Trophoblast cell (in vitro differentiated cells and primary cell): ENCODE results near the gene KCNMB2.

Experiments
- DNase-seq, 2 donors: peaks; one replicate each; pipeline ENCODE4 v3.0.0-alpha.2; 2016
- H2AFZ ChIP-seq: 2 replicates; pipeline ENCODE4 v1.6.1; 2013; ENCODE audit warnings: low read length, moderate library complexity, mild to moderate bottlenecking; ENCODE audit not compliant: insufficient read depth, poor library complexity
- H2AK5ac ChIP-seq: 2 replicates; pipeline ENCODE4 v1.6.1; 2013; ENCODE audit warnings: mild to moderate bottlenecking, low read length
- H2BK120ac ChIP-seq: 2 replicates; pipeline ENCODE4 v1.6.1; 2013; ENCODE audit warnings: low read length, mild to moderate bottlenecking, moderate library complexity; ENCODE audit not compliant: insufficient read depth, poor library complexity
- H2BK12ac ChIP-seq: 2 replicates; pipeline ENCODE4 v1.6.1; 2013; ENCODE audit warnings: mild to moderate bottlenecking, low read length, moderate library complexity
- H2BK5ac ChIP-seq: 2 replicates; pipeline ENCODE4 v1.6.1; 2013; ENCODE audit warnings: low read length, low read depth, moderate library complexity, mild to moderate bottlenecking; ENCODE audit not compliant: poor library complexity
- H3K14ac ChIP-seq: 2 replicates; pipeline ENCODE4 v1.6.1; 2013; ENCODE audit warnings: mild to moderate bottlenecking, low read length
- H3K18ac ChIP-seq: 2 replicates; pipeline ENCODE4 v1.6.1; 2013; ENCODE audit warnings: mild to moderate bottlenecking, low read length
- H3K23ac ChIP-seq: 2 replicates; pipeline ENCODE4 v1.6.1; 2013; ENCODE audit warnings: low read length
- H3K27ac ChIP-seq: 2 replicates; pipeline ENCODE4 v1.5.1; 2013; ENCODE audit warnings: low read depth, mild to moderate bottlenecking, inconsistent platforms, low read length, moderate library complexity
- H3K27me3 ChIP-seq: 2 replicates; pipeline ENCODE4 v1.6.1; 2013; ENCODE audit warnings: inconsistent platforms, mild to moderate bottlenecking, low read length, moderate library complexity; ENCODE audit not compliant: insufficient read depth
- H3K36me3 ChIP-seq, 2 experiments: 1 replicate in 1 of 2; 2 replicates in 1 of 2; pipeline ENCODE4 v1.6.1; 2013; ENCODE audit warnings: low read length in 2 of 2, mild to moderate bottlenecking in 2 of 2, moderate library complexity in 1 of 2; ENCODE audit not compliant: insufficient read depth in 2 of 2, control insufficient read depth in 1 of 2
- H3K4ac ChIP-seq: 2 replicates; pipeline ENCODE4 v1.6.1; 2013; ENCODE audit warnings: low read depth, mild to moderate bottlenecking, low read length, moderate library complexity
- H3K4me1 ChIP-seq, 2 experiments: 1 replicate in 1 of 2; 2 replicates in 1 of 2; pipeline ENCODE4 v1.6.1; 2013; ENCODE audit warnings: low read length in 2 of 2, mild to moderate bottlenecking in 2 of 2, moderate library complexity in 1 of 2; ENCODE audit not compliant: insufficient read depth in 2 of 2, control insufficient read depth in 1 of 2
- H3K4me2 ChIP-seq: 2 replicates; pipeline ENCODE4 v1.6.1; 2013; ENCODE audit warnings: inconsistent platforms, mild to moderate bottlenecking, low read length, moderate library complexity
- H3K4me3 ChIP-seq: 2 replicates; pipeline ENCODE4 v1.5.1; 2013; ENCODE audit warnings: mild to moderate bottlenecking, low read depth, low read length, inconsistent platforms
- H3K79me1 ChIP-seq: one replicate; pipeline ENCODE4 v1.6.1; 2013; ENCODE audit warnings: low read length
- H3K79me2 ChIP-seq: 2 replicates; pipeline ENCODE4 v1.6.1; 2013; ENCODE audit warnings: low read length, mild to moderate bottlenecking; ENCODE audit not compliant: control insufficient read depth, insufficient read depth, poor library complexity
- H3K9ac ChIP-seq: 2 replicates; pipeline ENCODE4 v1.6.1; 2013; ENCODE audit warnings: mild to moderate bottlenecking, low read length
- H3K9me3 ChIP-seq: 2 replicates; pipeline ENCODE4 v1.6.1; 2013; ENCODE audit warnings: low read depth, mild to moderate bottlenecking, control low read depth, inconsistent platforms, low read length; ENCODE audit not compliant: insufficient read depth
- H4K12ac ChIP-seq: 2 replicates; pipeline ENCODE4 v1.6.1; 2013; ENCODE audit warnings: low read depth, mild to moderate bottlenecking, low read length, moderate library complexity
- H4K8ac ChIP-seq: 2 replicates; pipeline ENCODE4 v1.6.1; 2013; ENCODE audit warnings: low read depth, mild to moderate bottlenecking, low read length, moderate library complexity
- H4K91ac ChIP-seq: one replicate; pipeline ENCODE4 v1.6.1; 2013; ENCODE audit warnings: low read depth, mild to moderate bottlenecking, low read length, moderate library complexity
- WGBS: extraction: QIAGEN DNeasy Blood & Tissue Kit; methylation state at CpG from one replicate; pipeline ENCODE4 v1.1.7; 2013; ENCODE audit warnings: missing lambda C conversion rate; ENCODE audit not compliant: insufficient read length, insufficient coverage; ENCODE audit errors: extremely low coverage; 5-methylcytosine and 5-hydroxymethylcytosine counted together

Gene KCNMB2

GRCh38 chr3:178508443-178508825 is 27.8 kb upstream of the KCNMB2 start:
- Histone ChIP-seq H2BK5ac (no peak overlapping the region), H4K12ac (no peak overlapping the region), H3K27me3 (no peaks in the 10 kb centered on the region), H4K8ac (no peak overlapping the region), H2BK12ac (no peak overlapping the region), H3K18ac (no peak overlapping the region), H4K91ac (no peak overlapping the region), H3K23ac (no peak overlapping the region), H3K4me1 (no peaks in the 10 kb centered on the region), H3K4me3 (no peak overlapping the region), H3K27ac (no peak overlapping the region), H3K79me1 (no peaks in the 10 kb centered on the region), H3K4me2 (no peak overlapping the region), H3K9me3 (no peaks in the 10 kb centered on the region), H3K9ac (no peak overlapping the region), H2AK5ac (no peak overlapping the region), H3K4ac (no peak overlapping the region), H2AFZ (no peak overlapping the region), H3K36me3 (no peaks in the 10 kb centered on the region), H2BK120ac (no peak overlapping the region), H3K79me2 (no peaks in the 10 kb centered on the region), H3K14ac (no peak overlapping the region)
- WGBS, result no CpG with 5 or more reads among the region's 2 CpGs
- no peak for DNase-seq

GRCh38 chr3:178510496-178510895 is 25.7 kb upstream of the KCNMB2 start:
- Histone ChIP-seq H3K4me2 (no peak overlapping the region), H3K4me3 (no peak overlapping the region), H3K9ac (no peak overlapping the region), H3K79me1 (no peaks in the 10 kb centered on the region), H2BK5ac (no peak overlapping the region), H3K23ac (no peak overlapping the region), H3K4me1 (no peaks in the 10 kb centered on the region), H2AFZ (no peak overlapping the region), H3K4ac (no peak overlapping the region), H3K9me3 (no peaks in the 10 kb centered on the region), H3K36me3 (no peaks in the 10 kb centered on the region), H4K8ac (no peak overlapping the region), H3K14ac (no peak overlapping the region), H2BK120ac (no peak overlapping the region), H3K27me3 (no peaks in the 10 kb centered on the region), H2BK12ac (no peak overlapping the region), H4K91ac (no peak overlapping the region), H2AK5ac (no peak overlapping the region), H4K12ac (no peak overlapping the region), H3K27ac (no peak overlapping the region), H3K18ac (no peak overlapping the region), H3K79me2 (no peaks in the 10 kb centered on the region)
- DNase-seq, result no peak

- no CpG with 5 or more reads among the region's 5 CpGs for WGBS
- Histone ChIP-seq H3K9ac (no peak overlapping the region), H2AK5ac (no peak overlapping the region)
Observed at GRCh38 chr3:178512647-178513046, 23.6 kb upstream of the KCNMB2 start.

GRCh38 chr3:178513546-178514380 is 22.5 kb upstream of the KCNMB2 start:
- no peak overlapping the region for H4K91ac ChIP-seq
- H3K4ac ChIP-seq, result no peak overlapping the region
- H3K27ac ChIP-seq, result no peak overlapping the region
- no peaks in the 10 kb centered on the region for H3K79me1 ChIP-seq
- no peak overlapping the region for H3K9ac ChIP-seq
- no peak overlapping the region for H2BK120ac ChIP-seq
- H2AFZ ChIP-seq, result no peak overlapping the region
- no peak overlapping the region for H3K4me2 ChIP-seq
- H2BK5ac ChIP-seq, result no peak overlapping the region
- no peaks in the 10 kb centered on the region for H3K4me1 ChIP-seq
- no peak overlapping the region for H3K4me3 ChIP-seq
- H3K27me3 ChIP-seq, result no peaks in the 10 kb centered on the region
- H2BK12ac ChIP-seq, result no peak overlapping the region
- H3K79me2 ChIP-seq, result no peaks in the 10 kb centered on the region
- no peak overlapping the region for H4K12ac ChIP-seq
- H3K36me3 ChIP-seq, result no peaks in the 10 kb centered on the region
- H3K14ac ChIP-seq, result no peak overlapping the region
- H2AK5ac ChIP-seq, result no peak overlapping the region
- H3K9me3 ChIP-seq, result no peaks in the 10 kb centered on the region
- H4K8ac ChIP-seq, result no peak overlapping the region
- H3K23ac ChIP-seq, result no peak overlapping the region
- no CpG with 5 or more reads among the region's 3 CpGs for WGBS
- no peak for DNase-seq
- no peak overlapping the region for H3K18ac ChIP-seq

More at GRCh38 chr3:178512647-178513046, 23.6 kb upstream of the KCNMB2 start:
- H2BK5ac ChIP-seq, result no peak overlapping the region
- H3K36me3 ChIP-seq, result no peaks in the 10 kb centered on the region
- H3K4me1 ChIP-seq, result no peaks in the 10 kb centered on the region
- no peak overlapping the region for H3K14ac ChIP-seq
- no peak overlapping the region for H2BK120ac ChIP-seq
- no peaks in the 10 kb centered on the region for H3K27me3 ChIP-seq
- H3K4me3 ChIP-seq, result no peak overlapping the region
- no peak overlapping the region for H3K18ac ChIP-seq
- H4K12ac ChIP-seq, result no peak overlapping the region
- no peak overlapping the region for H2BK12ac ChIP-seq
- H3K9me3 ChIP-seq, result no peaks in the 10 kb centered on the region
- no peak overlapping the region for H4K8ac ChIP-seq
- H3K4me2 ChIP-seq, result no peak overlapping the region
- H3K4ac ChIP-seq, result no peak overlapping the region
- no peaks in the 10 kb centered on the region for H3K79me1 ChIP-seq
- DNase-seq, result no peak
- no peak overlapping the region for H2AFZ ChIP-seq
- no peak overlapping the region for H3K27ac ChIP-seq
- no peak overlapping the region for H3K23ac ChIP-seq
- no peaks in the 10 kb centered on the region for H3K79me2 ChIP-seq
- no peak overlapping the region for H4K91ac ChIP-seq
